Mesenteric fat pad (tissue), 1 donor: ENCODE results near the gene KCNT2. TPM values are rescaled to one million over a fixed set of nuclear protein-coding genes. Genes with fewer than 3 reads are reported as not detected.
"Not testable (repeated sequence)": the region's sequence is repeated elsewhere in the genome, so short reads cannot be mapped to it uniquely, and the experiment has no call there.

Experiments used
- DNase-seq: peaks from one replicate; pipeline ENCODE4 v3.0.0-alpha.2; 2020; ENCODE audit warnings: low spot score
- long read RNA-seq: library from polyadenylated mRNA; unstranded; transcript quantifications from one replicate; pipeline ENCODE4 v2.0.0, GENCODE V29; 2020
- total RNA-seq: library from RNA; stranded (reverse); fragmentation: NEBNext Ultra II Directional; extraction: Animal tissue kit (Norgen Biotek cat#: 25700); gene quantifications from one replicate; pipeline ENCODE4 v1.2.1, GENCODE V29; 2021
- donor health status: DM: yes; HTN: yes; CAD: no.

The KCNT2 gene
- total RNA-seq, result 0.93 TPM
- long read RNA-seq, partial matches to known transcripts, result 0 of 2 reads
- long read RNA-seq, other reads (novel, unspliced or antisense), result 2 of 2 reads

GRCh38 chr1:196608390-196609369, at the start of gene KCNT2:
Gene KCNT2 (minus strand): TSS chr1:196608440. CDS start chr1:196608309, 131 bp downstream.
- peak; percentile 91 for DNase-seq

DNA sequence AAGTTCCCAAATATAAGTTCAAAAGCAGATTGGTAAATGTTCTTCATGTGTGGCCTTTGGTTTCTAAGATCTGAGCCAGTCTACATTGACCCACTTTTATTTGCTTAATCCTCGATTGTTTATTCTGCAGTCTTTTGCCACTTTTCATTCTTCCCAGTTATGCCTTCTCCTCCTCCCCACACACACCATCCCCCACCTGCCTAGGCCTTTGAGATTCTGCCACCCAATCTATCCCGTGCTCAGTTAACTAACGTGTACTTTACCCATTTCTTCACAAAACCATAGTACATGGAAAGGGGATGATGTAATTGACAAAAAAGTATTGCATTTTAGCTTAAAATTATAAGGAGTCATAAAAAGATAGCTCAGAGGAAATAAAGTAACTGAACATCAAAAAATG, 47.3 kb upstream of the KCNT2 start:
- DNase-seq, result no peak

DNA sequence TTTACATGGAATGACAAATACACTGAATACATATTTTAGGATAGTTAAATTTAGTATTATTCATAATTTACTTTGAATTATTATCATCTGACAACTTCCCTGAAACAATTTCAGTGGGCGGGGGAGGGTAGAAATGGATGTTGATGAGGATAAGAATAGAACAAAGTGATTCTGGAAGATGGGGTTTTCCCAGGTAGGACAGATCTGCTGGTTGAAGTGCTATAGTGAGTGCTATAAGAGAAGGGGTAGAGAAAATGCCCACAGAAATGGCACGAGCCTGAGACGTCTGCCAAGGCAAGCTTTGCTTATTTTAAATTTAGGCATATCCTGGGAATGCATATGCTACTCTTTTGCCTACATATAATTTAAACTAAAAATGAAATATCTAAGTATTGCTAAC, 46.8 kb upstream of the KCNT2 start:
- no peak for DNase-seq

- DNase-seq, result no peak
Measured at GRCh38 chr1:196654271-196654670, 46.0 kb upstream of the KCNT2 start.

- no peak for DNase-seq
Measured at GRCh38 chr1:196651637-196652215, 43.5 kb upstream of the KCNT2 start, which contains the start of gene CFH. Gene CFH (plus strand): TSS chr1:196652043. CDS start chr1:196652118, 75 bp downstream.

- no peak for DNase-seq
Measured at GRCh38 chr1:196651079-196651478, 42.8 kb upstream of the KCNT2 start.

GRCh38 chr1:196650403-196650802, 42.2 kb upstream of the KCNT2 start:
- no peak for DNase-seq

DNA sequence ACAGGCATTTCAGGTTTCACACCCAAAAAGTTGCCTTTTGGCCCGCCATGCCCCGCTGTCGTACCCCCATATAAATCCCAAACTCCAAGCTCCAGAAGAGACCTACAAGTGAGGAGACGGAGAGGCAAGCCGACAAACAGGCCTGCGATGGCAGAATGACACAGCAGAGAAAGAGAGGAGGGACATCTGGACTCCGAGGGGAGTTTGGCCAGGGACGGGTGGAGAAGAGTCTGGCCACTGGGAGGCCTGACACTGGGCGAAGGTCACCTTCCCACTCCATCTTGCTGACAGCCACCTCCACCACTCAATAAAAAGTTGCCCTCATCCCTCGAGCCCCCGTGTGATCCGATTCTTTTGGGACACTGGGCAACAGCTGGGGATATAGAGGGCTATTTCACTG, 41.8 kb upstream of the KCNT2 start:
- DNase-seq, result no peak

GRCh38 chr1:196640976-196641375, 32.7 kb upstream of the KCNT2 start:
- no peak for DNase-seq

DNA sequence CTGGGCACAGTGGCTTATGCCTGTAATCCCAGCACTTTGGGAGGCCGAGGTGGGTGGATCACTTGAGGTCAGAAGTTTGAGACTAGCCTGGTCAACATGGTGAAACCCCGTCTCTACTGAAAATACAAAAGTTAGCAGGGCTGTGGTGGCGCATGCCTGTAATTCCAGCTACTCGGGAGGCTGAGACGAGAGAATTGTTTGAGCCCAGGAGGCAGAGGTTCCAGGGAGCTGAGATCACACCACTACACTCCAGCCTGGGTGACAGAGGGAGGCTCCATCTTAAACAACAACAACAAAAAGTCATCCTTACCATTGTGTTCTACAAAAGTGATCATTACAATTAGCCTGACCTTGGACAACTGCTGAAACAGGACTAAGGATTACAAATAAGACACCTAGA, 31.1 kb upstream of the KCNT2 start:
- DNase-seq, result not testable (repeated sequence)

DNA sequence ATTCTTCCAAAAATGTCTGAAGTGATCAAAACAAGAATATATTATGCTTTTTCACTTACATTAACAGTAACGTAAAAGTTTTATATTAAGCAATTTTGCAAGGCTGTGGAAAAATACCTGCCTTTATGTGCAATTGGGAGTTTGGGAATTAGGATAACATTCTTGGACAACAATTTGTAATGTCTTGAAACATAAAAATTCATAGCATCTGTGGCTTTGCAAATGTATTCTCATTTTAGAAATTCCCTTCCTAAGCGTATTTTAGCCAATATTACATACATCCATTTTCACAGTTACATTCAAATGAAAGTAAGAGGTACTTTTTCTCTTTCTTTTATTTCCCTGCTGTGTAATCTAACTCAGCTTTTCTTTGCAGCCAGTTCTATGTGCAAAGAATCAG, 30.2 kb upstream of the KCNT2 start:
- no peak for DNase-seq

GRCh38 chr1:196637606-196638005, 29.4 kb upstream of the KCNT2 start:
- no peak for DNase-seq

DNA sequence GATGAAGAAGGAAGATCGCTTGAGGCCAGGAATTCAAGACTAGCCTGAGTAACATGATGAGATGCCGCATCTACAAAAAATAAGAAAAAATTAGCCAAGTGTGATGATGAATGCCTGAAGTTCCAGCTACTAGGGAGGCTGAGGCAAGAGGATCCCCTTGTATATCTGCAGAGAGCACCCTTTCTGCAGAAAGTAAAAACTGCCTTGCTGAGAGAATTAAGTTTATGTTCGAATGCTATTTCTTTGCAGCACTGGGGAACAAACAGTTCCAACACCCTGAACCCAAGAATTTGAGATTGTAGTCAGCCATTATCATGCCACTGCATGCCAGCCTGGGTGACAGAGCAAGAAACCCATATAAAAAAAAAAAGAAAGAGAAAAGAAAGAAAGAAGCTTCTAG, 20.6 kb upstream of the KCNT2 start:
- DNase-seq, result no peak

DNA sequence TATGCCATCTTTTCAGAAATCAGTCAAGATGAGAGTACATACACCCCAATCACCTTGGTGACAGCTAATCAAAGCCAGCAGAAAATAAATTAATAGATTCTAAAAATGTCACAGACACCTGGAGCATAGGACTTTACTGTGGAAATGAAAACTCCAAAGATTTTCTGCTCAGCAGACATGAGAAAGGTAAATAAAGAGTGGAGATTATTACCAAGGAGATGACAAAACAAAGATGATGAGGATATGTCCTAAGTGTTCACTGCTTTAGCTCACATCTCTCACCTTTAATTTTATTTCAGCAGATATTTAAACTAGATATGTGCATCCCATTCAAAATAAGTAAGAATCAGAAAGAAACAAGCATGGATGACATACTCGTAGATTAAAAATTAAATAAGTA, 14.8 kb upstream of the KCNT2 start:
- DNase-seq, result no peak

- no peak for DNase-seq
Measured at GRCh38 chr1:196619721-196620120, 11.5 kb upstream of the KCNT2 start.

DNA sequence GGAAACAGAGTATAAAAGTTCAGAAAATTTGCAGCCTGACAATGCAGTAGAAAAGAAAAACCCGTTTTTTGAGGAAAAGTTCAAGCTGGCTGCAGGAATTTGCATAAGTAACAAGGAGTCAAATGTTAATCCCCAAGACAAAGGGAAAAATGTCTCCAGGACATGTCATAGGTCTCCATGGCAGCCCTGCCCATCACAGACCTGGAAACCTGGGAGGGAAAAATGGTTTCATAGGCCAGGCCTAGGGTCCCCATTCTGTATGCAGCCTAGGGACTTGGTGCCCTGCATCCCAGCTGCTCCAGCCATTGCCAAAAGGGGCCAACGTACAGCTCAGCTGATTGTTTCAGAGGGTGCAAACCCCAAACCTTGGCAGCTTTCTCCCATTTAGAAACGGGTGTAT, 3.6 kb upstream of the KCNT2 start:
- DNase-seq, result peak; percentile 59

DNA sequence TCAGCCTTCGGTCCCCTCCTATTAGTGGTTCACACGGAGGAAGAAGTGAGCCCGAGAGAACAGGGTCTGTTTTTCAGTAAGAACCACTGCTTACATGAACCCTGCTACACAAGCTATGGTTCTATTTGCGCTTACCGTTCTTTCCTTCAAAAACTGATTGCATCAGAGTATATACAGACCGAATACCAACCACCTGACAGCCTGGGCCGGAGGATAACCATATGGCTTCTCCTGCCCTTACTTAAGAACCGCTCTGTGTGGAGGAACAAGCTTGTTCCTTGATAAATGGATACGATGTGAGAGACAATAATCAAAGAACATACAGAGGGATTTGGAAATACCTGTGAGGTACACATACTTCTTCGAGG, 1.1 kb upstream of the KCNT2 start:
- DNase-seq, result no peak

DNA sequence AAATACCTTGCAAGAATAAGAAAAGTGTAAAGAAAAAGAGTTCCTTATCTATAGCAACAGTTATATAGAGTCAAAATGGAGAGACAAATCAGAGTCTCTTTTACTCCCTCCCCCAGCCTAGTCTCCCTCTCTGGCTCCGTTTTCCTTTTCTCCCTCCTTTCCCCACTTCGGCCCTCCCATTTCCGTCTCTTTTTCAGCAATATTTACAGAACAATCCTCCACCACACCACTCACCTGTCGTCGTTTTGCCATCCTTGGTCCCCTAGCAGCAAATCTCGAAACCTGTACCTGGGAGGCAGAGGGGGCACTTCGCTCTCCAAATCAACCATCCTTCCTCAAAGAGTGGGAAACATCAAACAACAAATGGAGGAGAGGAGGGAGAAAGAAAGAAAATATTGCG, 259 bp downstream of the KCNT2 start:
- no peak for DNase-seq

- no peak for DNase-seq
Measured at GRCh38 chr1:196603651-196604050, 4.6 kb downstream of the KCNT2 start.

DNA sequence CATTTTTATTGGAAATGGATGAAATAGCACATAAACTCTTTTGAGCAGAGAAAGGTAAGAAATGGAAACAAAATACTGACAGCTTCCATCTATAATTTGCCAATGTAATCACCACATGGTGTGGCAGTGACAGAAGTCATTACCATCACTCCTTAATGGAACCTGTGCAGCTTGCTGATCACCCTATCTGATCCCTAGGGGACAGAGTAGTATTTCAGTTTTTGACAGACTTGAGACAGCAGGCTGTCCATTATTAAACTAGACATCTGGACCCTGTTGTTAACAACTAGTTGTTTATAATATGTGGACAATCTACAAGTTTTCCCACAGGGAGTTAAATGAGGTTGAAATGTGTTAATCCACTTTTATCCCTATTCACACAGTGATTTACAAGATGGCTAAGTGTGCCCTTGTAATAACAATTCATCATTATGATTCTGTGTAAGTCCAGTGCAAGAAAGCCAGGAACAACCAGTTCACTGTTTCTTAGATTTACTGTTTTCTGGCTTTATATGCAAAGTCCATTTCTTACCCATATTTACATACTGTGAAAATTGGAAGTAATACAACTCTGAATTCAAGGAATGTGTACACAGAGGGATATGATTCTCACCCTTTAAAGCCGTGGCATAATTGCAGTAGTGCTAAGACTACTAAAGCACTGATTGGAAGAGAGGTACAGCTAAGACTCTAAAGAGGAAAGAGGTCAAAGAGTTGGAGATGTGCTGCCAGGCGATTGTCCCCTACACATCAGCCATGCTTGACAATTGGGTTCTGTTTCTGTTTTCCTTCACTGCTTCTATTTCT, 9.1 kb downstream of the KCNT2 start:
- DNase-seq, result no peak

DNA sequence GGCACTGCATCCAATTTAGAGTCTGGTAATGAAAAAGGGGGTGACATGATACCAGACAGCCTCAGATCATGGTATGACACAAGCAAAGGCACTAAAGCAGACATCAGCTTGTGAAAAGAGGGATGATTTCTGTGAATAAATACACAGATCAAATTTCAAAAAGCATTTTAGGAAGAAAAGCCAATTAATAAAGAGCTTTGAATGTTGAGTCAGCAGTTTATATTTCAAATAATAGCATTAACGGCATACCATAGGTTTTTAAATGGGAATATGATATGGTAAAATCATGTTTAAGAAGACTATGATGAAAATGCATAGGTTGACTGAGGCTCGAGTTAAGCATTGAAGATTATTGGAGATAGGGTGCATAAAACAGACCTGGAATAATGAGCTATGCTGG, 13.5 kb downstream of the KCNT2 start:
- no peak for DNase-seq

GRCh38 chr1:196593955-196594354, 14.3 kb downstream of the KCNT2 start:
- no peak for DNase-seq
